HL-60/S4 (cell line): ENCODE measurements around the gene CXCL16.
"Not testable (repeated sequence)": the region's sequence is repeated elsewhere in the genome, so short reads cannot be mapped to it uniquely, and the experiment has no call there.

ENCODE experiments used
- in situ Hi-C: fragments of 300-500 bp; cut with MboI; formaldehyde crosslinking; loops from 2 replicates; pipeline ENCODE4 v1.14.3; 2022; ENCODE audit warnings: low sequenced_read_pairs

Gene CXCL16

GRCh38 chr17:4721203-4722135 is 18.3 kb downstream of the CXCL16 start:
- in situ Hi-C loops, result no loop called here

GRCh38 chr17:4720787-4721186 is 18.9 kb downstream of the CXCL16 start:
- in situ Hi-C loops, result no loop called here

GRCh38 chr17:4719684-4720221 is 20.0 kb downstream of the CXCL16 start:
- in situ Hi-C loops, result loop anchor here (10.0 kb wide), 1 partner anchor 165 kb away; no protein-coding TSS in a partner anchor

- in situ Hi-C loops, result loop anchor here (10.0 kb wide), 1 partner anchor 166 kb away; no protein-coding TSS in a partner anchor
Observed at GRCh38 chr17:4719146-4719545, 20.6 kb downstream of the CXCL16 start.

GRCh38 chr17:4718276-4718675 is 21.5 kb downstream of the CXCL16 start:
- in situ Hi-C loops, result loop anchor here (10.0 kb wide), 1 partner anchor 167 kb away; no protein-coding TSS in a partner anchor

- in situ Hi-C loops, result loop anchor here (10.0 kb wide), 1 partner anchor 167 kb away; no protein-coding TSS in a partner anchor
Observed at GRCh38 chr17:4717791-4718190, 21.9 kb downstream of the CXCL16 start.

- in situ Hi-C loops, result loop anchor here (10.0 kb wide), 1 partner anchor 169 kb away; no protein-coding TSS in a partner anchor
Observed at GRCh38 chr17:4716081-4716480, 23.6 kb downstream of the CXCL16 start.

GRCh38 chr17:4715063-4715744 is 24.5 kb downstream of the CXCL16 start:
- in situ Hi-C loops, result loop anchor here (10.0 kb wide), 1 partner anchor 170 kb away; no protein-coding TSS in a partner anchor

GRCh38 chr17:4714340-4715062 is 25.2 kb downstream of the CXCL16 start:
- in situ Hi-C loops, result loop anchor here (10.0 kb wide), 1 partner anchor 170 kb away; no protein-coding TSS in a partner anchor

- in situ Hi-C loops, result loop anchor here (10.0 kb wide), 1 partner anchor 172 kb away; no protein-coding TSS in a partner anchor
Observed at GRCh38 chr17:4712526-4712925, 27.2 kb downstream of the CXCL16 start.

- in situ Hi-C loops, result loop anchor here (10.0 kb wide), 1 partner anchor 173 kb away; no protein-coding TSS in a partner anchor
Observed at GRCh38 chr17:4711661-4712181, 28.0 kb downstream of the CXCL16 start.

GRCh38 chr17:4710693-4711634 is 28.8 kb downstream of the CXCL16 start:
- in situ Hi-C loops, result loop anchor here (10.0 kb wide), 1 partner anchor 174 kb away; no protein-coding TSS in a partner anchor

- in situ Hi-C loops, result loop anchor here (10.0 kb wide), 1 partner anchor 175 kb away; no protein-coding TSS in a partner anchor
Observed at GRCh38 chr17:4709794-4710692, 29.7 kb downstream of the CXCL16 start, which contains the start of gene ARRB2. Gene ARRB2, plus strand, starts transcription at chr17:4710632. Its CDS starts 90 bp downstream, at chr17:4710722.

- in situ Hi-C loops, result no loop called here
Observed at GRCh38 chr17:4708436-4708835, 31.3 kb downstream of the CXCL16 start.

- in situ Hi-C loops, result no loop called here
Observed at GRCh38 chr17:4706121-4706520, 33.6 kb downstream of the CXCL16 start.

GRCh38 chr17:4704991-4705390 is 34.7 kb downstream of the CXCL16 start:
- in situ Hi-C loops, result no loop called here

GRCh38 chr17:4704574-4704907 is 35.2 kb downstream of the CXCL16 start:
- in situ Hi-C loops, result not testable (repeated sequence)

- in situ Hi-C loops, result no loop called here
Observed at GRCh38 chr17:4703330-4703691, 36.4 kb downstream of the CXCL16 start.
